Measurements from ENCODE around the gene RFX1.
"Not testable (repeated sequence)": the region's sequence is repeated elsewhere in the genome, so short reads cannot be mapped to it uniquely, and the experiment has no call there.

The RFX1 gene

GRCh38 chr19:14006085-14006765 is at the start of gene RFX1:
RFX1 (minus strand) TSS chr19:14006320; CDS start chr19:13993843, 12,477 bp downstream.
- DNase-seq (ENCODE audit: low read depth) = peak; percentile 98

GRCh38 chr19:14055396-14055795 is 49.3 kb upstream of the RFX1 start:
- DNase-seq (ENCODE audit: low read depth) = no peak

GRCh38 chr19:14054721-14055120 is 48.6 kb upstream of the RFX1 start:
- no peak for DNase-seq (ENCODE audit: low read depth)

GRCh38 chr19:14054099-14054498 is 48.0 kb upstream of the RFX1 start:
- DNase-seq (ENCODE audit: low read depth) = no peak

GRCh38 chr19:14053500-14053899 is 47.4 kb upstream of the RFX1 start:
- no peak for DNase-seq (ENCODE audit: low read depth)

GRCh38 chr19:14053032-14053431 is 46.9 kb upstream of the RFX1 start:
- DNase-seq (ENCODE audit: low read depth) = no peak

- no peak for DNase-seq (ENCODE audit: low read depth)
Observed at GRCh38 chr19:14052470-14052869, 46.4 kb upstream of the RFX1 start.

GRCh38 chr19:14051980-14052379 is 45.9 kb upstream of the RFX1 start:
- no peak for DNase-seq (ENCODE audit: low read depth)

- not testable (repeated sequence) for DNase-seq (ENCODE audit: low read depth)
Observed at GRCh38 chr19:14050961-14051360, 44.8 kb upstream of the RFX1 start.

- no peak for DNase-seq (ENCODE audit: low read depth)
Observed at GRCh38 chr19:14050512-14050911, 44.4 kb upstream of the RFX1 start.

- no peak for DNase-seq (ENCODE audit: low read depth)
Observed at GRCh38 chr19:14048443-14049153, 42.5 kb upstream of the RFX1 start.

GRCh38 chr19:14047866-14048265 is 41.7 kb upstream of the RFX1 start:
- DNase-seq (ENCODE audit: low read depth) = not testable (repeated sequence)

- DNase-seq (ENCODE audit: low read depth) = not testable (repeated sequence)
Observed at GRCh38 chr19:14042659-14043608, 36.8 kb upstream of the RFX1 start.

- no peak for DNase-seq (ENCODE audit: low read depth)
Observed at GRCh38 chr19:14039181-14039580, 33.1 kb upstream of the RFX1 start.

GRCh38 chr19:14035706-14036105 is 29.6 kb upstream of the RFX1 start:
- DNase-seq (ENCODE audit: low read depth) = no peak

GRCh38 chr19:14035159-14035558 is 29.0 kb upstream of the RFX1 start:
- not testable (repeated sequence) for DNase-seq (ENCODE audit: low read depth)

GRCh38 chr19:14033946-14034345 is 27.8 kb upstream of the RFX1 start:
- no peak for DNase-seq (ENCODE audit: low read depth)

GRCh38 chr19:14031719-14032480 is 25.8 kb upstream of the RFX1 start, which contains the start of gene IL27RA:
IL27RA (plus strand) TSS chr19:14031762; CDS start chr19:14031873, 111 bp downstream.
- DNase-seq (ENCODE audit: low read depth) = no peak

GRCh38 chr19:14030997-14031718 is 25.0 kb upstream of the RFX1 start:
- DNase-seq (ENCODE audit: low read depth) = no peak

- no peak for DNase-seq (ENCODE audit: low read depth)
Observed at GRCh38 chr19:14028901-14029300, 22.8 kb upstream of the RFX1 start.
